HCT116 (cell line): ENCODE measurements around the gene PXMP4.

Source experiments
- ATF3 ChIP-seq: IDR thresholded peaks from 2 replicates; pipeline ENCODE4 v1.6.1; 2012
- CEBPB ChIP-seq: IDR thresholded peaks from 2 replicates; pipeline ENCODE4 v1.6.1; 2012; ENCODE audit warnings: low read depth
- POLR2A ChIP-seq: IDR thresholded peaks from 2 replicates; pipeline ENCODE4 v1.7.0; 2011; ENCODE audit warnings: borderline replicate concordance; ENCODE audit not compliant: insufficient read depth, insufficient read length; ENCODE audit errors: extremely low read depth
- POLR2AphosphoS5 ChIP-seq: IDR thresholded peaks from 2 replicates; pipeline ENCODE4 v1.6.1; 2011; ENCODE audit warnings: mild to moderate bottlenecking, low read depth, low read length, moderate library complexity
- SRF ChIP-seq: IDR thresholded peaks from 2 replicates; pipeline ENCODE4 v1.6.1; 2012; ENCODE audit warnings: low read depth
- ZBTB33 ChIP-seq: IDR thresholded peaks from 2 replicates; pipeline ENCODE4 v1.6.1; 2011; ENCODE audit warnings: mild to moderate bottlenecking, low read length, moderate library complexity; ENCODE audit not compliant: insufficient replicate concordance; ENCODE audit errors: extremely low read depth
- TF ChIP-seq, protein P1 (sequence below): IDR thresholded peaks from 2 replicates; pipeline ENCODE4 v1.6.1; 2012; ENCODE audit warnings: low read depth
- TF ChIP-seq, protein P2 (sequence below), 3 experiments: fragments of 200-600 bp in 1 of 3; sonication (generic) in 1 of 3; IDR thresholded peaks in 2 of 3; conservative IDR thresholded peaks in 1 of 3; 2 replicates each; pipeline ENCODE4 v1.5.1; 2012 to 2017; ENCODE audit warnings: low read depth in 2 of 3, low read length in 2 of 3, antibody characterized with exemption in 1 of 3, borderline replicate concordance in 1 of 3, control low read depth in 1 of 3, mild to moderate bottlenecking in 1 of 3, mixed read lengths in 1 of 3, mixed run types in 1 of 3, moderate library complexity in 1 of 3; ENCODE audit not compliant: insufficient read depth in 1 of 3

- TF ChIP-seq CEBPB: no peak
- TF ChIP-seq, protein P1, sequence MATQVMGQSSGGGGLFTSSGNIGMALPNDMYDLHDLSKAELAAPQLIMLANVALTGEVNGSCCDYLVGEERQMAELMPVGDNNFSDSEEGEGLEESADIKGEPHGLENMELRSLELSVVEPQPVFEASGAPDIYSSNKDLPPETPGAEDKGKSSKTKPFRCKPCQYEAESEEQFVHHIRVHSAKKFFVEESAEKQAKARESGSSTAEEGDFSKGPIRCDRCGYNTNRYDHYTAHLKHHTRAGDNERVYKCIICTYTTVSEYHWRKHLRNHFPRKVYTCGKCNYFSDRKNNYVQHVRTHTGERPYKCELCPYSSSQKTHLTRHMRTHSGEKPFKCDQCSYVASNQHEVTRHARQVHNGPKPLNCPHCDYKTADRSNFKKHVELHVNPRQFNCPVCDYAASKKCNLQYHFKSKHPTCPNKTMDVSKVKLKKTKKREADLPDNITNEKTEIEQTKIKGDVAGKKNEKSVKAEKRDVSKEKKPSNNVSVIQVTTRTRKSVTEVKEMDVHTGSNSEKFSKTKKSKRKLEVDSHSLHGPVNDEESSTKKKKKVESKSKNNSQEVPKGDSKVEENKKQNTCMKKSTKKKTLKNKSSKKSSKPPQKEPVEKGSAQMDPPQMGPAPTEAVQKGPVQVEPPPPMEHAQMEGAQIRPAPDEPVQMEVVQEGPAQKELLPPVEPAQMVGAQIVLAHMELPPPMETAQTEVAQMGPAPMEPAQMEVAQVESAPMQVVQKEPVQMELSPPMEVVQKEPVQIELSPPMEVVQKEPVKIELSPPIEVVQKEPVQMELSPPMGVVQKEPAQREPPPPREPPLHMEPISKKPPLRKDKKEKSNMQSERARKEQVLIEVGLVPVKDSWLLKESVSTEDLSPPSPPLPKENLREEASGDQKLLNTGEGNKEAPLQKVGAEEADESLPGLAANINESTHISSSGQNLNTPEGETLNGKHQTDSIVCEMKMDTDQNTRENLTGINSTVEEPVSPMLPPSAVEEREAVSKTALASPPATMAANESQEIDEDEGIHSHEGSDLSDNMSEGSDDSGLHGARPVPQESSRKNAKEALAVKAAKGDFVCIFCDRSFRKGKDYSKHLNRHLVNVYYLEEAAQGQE: no peak
- TF ChIP-seq, protein P2, sequence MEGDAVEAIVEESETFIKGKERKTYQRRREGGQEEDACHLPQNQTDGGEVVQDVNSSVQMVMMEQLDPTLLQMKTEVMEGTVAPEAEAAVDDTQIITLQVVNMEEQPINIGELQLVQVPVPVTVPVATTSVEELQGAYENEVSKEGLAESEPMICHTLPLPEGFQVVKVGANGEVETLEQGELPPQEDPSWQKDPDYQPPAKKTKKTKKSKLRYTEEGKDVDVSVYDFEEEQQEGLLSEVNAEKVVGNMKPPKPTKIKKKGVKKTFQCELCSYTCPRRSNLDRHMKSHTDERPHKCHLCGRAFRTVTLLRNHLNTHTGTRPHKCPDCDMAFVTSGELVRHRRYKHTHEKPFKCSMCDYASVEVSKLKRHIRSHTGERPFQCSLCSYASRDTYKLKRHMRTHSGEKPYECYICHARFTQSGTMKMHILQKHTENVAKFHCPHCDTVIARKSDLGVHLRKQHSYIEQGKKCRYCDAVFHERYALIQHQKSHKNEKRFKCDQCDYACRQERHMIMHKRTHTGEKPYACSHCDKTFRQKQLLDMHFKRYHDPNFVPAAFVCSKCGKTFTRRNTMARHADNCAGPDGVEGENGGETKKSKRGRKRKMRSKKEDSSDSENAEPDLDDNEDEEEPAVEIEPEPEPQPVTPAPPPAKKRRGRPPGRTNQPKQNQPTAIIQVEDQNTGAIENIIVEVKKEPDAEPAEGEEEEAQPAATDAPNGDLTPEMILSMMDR (IDR thresholded peaks at IDR 0.05 in 2 of 3, conservative IDR thresholded peaks at IDR 0.05 in 1 of 3; ENCODE audit: borderline replicate concordance in 1 of 3, insufficient read depth in 1 of 3, low read depth in 2 of 3, low read length in 2 of 3): no peak
- TF ChIP-seq SRF: no peak
- TF ChIP-seq POLR2A: no peak
- TF ChIP-seq POLR2AphosphoS5: no peak
- no peak for TF ChIP-seq ATF3
- no peak for TF ChIP-seq ZBTB33
Observed at GRCh38 chr20:33656010-33656782, 63.9 kb downstream of the PXMP4 start.
